GM19324 (cell line): ENCODE measurements around the gene HNRNPA2B1.
"Not testable (repeated sequence)": the region's sequence is repeated elsewhere in the genome, so short reads cannot be mapped to it uniquely, and the experiment has no call there.

Experiments used
- ATAC-seq: cut with Tn5 transposase; IDR thresholded peaks from one replicate; pipeline ENCODE4 v1.9.1; 2021; ENCODE audit warnings: mild to moderate bottlenecking, moderate library complexity; ENCODE audit not compliant: unreplicated experiment, low FRiP score

Gene HNRNPA2B1

DNA sequence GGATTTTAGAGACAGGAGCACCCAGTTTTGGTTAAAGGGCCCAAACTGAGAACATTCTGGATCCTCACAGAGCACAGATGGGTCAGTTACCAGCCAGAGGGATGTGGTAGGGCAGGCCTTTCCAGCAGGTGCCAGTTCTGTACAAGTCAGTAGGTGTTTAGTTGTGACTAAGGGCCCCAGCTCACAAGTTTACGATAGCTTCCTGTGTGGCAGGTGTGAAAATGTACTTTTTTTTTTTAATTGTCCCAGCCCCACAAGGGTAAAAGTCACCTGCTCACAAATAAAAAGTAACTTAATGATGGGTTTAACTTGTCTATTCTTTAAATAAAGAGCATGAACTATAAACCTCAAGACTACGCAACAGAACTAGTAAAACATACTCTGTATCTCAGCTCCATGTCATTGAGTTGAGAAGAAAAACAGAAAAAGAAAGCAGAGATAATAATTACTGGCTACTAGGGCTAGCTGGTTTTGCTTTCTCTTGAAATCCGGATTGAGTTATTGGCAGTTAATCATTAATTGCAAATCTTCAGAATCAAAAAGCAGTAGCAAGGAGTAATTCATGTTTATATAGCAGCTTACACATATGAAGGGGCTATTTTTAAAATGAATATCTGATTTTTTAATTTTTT lies 33.1 kb downstream of the HNRNPA2B1 start:
- peak; percentile 77 for ATAC-seq

DNA sequence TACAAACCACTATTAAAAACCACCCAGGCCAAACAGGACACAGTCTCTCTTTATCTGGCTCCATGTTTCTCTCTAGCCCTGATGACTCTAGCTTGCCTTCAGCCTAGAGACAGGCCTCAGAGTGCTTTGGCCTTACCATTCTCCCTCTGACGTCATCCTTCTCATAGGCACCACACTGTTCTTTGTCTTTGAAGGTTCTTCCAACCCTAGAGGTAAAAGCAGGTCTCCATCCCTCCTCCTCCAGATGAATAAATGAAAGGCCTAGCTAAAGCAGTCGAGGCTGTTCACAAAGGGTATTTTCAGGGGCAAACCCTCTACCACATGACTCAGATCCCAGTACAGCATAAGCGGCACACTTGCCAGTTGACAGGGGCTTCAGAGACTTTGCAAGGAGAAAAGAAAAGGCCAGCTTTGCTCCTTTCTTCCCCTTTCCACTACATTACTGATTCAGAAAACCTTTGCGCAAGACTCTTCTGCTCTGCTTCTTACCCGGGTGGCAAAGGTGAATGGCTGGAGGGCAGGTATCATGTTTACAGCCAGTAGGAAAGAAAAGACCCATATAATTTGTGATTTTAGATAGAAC lies 33.8 kb downstream of the HNRNPA2B1 start:
- peak; percentile 35 for ATAC-seq

GRCh38 chr7:26165950-26166683 lies 34.4 kb downstream of the HNRNPA2B1 start:
- ATAC-seq, result no peak

DNA sequence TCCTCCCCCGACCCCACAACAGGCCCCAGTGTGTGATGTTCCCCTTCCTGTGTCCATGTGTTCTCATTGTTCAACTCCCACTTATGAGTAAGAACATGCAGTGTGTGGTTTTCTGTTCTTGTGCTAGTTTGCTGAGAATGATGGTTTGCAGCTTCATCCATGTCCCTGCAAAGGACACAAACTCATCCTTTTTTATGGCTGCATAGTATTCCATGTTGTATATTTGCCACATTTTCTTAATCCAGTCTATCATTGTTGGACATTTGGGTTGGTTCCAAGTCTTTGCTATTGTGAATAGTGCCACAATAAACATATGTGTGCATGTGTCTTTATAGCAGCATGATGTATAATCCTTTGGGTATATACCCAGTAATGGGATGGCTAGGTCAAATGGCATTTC lies 36.7 kb downstream of the HNRNPA2B1 start:
- ATAC-seq, result not testable (repeated sequence)

- ATAC-seq, result no peak
Measured at GRCh38 chr7:26162431-26162830, 38.1 kb downstream of the HNRNPA2B1 start.

DNA sequence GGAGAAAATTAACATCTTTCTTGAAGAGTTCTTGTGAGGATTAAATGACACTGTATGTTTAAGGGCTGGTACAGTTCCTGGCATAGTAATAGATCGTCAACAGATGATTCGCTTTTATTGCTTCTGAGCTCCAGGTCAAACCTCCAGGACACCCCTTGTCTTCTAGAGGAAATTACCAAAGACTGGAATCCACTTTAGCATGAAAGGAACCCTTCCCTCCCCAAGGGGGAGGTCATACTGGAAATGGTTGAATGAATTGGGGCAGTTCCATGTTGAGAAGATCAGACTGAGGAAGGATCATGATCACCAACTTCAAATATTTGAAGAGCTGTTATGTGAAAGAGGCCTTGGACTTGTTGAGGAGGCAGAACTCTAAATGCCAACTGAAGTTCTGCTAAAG lies 39.6 kb downstream of the HNRNPA2B1 start:
- ATAC-seq, result no peak

DNA sequence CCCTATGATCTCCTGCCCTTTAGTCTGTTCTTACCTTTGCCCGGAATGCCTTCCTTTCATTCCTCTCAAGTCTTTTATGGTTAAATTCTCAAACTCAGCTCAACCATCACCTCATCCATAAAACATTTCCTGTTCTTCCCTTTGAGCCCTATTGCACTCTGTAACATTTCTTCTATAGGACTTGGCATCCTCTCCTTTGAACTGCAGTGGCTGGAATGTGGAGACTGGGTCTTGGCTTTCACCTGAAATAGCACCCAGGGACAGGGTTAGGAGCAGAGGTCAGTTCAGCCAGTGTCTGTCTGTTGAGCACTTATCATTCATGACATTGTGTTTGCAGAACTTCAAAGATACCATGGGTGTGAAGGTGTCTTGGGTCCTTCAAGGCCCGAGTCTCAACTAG lies 41.3 kb downstream of the HNRNPA2B1 start:
- no peak for ATAC-seq

DNA sequence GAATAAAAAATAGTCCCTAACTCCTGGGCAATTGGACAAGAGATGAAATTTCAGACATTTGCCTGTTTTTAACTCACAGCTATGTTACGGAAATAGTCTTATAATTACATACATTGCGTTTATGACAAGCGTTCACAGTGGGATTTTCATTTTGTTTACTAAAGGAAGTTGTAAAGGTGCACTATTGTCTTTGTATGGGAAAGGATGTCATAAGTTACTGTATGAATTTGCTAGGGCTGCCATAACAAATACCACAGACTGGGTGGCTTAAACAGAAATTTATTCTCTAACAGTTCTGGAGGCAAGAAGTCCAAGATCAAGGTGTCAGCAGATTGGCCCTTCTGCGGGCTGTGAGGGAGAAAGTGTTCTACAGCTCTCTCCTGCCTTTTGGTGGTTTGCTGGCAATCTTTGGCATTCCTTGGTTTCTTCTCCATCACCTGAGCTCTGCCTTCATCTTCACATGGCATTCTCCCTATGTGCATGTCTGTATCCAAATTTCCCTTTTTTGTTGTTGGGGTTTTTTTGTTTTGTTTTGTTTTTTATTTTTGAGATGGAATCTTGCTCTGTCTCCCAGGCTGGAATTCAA lies 42.9 kb downstream of the HNRNPA2B1 start:
- ATAC-seq, result no peak

- ATAC-seq, result no peak
Measured at GRCh38 chr7:26156451-26157420, 43.8 kb downstream of the HNRNPA2B1 start.

DNA sequence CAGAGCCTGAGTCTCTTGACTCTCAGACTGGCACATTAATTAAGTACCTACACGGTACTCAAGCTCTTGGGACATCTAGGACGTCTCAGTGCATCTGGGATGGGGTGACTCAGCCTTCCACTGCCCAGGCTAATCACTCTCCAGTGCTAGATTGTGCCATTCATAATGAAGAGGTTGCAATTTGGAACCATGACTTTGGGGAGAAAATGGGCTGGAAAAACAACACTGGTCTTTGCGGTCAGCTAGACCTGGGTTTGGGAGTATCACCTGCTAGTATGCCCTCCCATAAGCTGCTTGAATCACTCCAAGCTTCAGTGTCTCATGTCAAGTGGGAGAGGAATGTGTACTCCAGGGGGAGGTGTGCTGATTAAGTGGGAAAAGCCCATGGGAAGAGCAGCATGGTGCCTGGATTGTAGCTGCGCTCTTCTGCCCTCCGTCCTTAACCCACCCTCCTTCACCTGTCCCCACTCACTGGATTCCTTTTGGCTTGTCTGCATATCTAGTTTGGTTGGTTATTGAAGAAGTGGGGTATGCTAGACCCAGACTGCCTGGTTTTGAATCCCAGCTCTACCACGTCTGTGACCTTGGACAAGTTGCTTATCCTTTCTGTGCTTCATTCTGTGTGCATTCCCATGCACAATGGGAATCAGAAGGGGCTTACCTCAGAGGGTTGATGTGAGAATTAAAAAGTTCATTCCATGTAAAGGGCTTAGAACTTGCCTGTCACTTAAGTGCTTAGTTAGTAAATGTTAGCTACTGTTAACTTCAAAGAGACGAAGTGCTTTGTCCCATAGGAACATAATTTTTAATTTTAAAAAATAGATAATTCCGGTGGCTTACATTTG lies 44.8 kb downstream of the HNRNPA2B1 start:
- no peak for ATAC-seq

DNA sequence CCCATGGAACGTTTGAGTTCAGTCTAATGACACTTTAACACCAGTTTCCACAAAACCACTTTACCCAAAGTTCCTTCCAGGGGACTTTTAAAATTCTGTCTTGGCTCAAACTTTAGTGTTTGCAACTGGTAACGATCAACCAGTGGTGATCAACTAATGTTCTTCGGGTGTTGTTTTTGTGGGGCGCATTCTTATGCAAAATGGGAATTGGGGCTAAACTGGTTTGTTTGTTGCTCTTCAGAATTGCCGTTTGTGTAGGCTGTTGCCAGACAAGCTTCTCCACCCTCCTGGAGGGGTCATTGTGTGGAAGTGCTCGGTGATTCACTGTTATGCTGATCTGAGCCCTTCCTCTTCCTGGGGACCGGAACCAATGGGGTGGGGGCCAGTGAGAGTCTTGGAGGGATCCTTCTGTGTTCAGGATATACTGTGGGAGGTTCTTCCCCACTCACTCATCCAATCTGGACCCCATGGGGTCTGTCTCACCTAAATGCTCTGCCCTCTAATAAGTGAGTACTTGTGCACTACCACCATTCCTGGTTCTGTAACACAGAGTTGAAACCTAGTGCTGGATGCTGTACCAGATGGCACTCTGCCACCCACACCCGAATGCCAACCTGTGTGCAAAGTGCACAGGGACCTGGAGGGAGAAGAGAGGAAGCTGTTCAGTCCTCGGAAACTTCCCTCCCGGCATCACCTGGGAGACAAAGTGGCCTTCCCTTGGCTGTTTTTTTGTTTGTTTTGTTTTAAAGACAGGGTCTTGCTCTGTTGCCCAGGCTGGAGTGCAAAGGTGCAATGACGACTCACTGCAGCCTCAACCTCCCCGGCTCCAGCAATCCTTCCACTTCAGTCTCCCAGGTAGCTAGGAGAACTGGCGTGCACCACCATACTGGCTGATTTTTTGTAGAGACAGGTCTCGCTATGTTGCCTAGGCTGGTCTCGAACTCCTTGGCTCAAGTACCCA lies 46.4 kb downstream of the HNRNPA2B1 start:
- ATAC-seq, result no peak

DNA sequence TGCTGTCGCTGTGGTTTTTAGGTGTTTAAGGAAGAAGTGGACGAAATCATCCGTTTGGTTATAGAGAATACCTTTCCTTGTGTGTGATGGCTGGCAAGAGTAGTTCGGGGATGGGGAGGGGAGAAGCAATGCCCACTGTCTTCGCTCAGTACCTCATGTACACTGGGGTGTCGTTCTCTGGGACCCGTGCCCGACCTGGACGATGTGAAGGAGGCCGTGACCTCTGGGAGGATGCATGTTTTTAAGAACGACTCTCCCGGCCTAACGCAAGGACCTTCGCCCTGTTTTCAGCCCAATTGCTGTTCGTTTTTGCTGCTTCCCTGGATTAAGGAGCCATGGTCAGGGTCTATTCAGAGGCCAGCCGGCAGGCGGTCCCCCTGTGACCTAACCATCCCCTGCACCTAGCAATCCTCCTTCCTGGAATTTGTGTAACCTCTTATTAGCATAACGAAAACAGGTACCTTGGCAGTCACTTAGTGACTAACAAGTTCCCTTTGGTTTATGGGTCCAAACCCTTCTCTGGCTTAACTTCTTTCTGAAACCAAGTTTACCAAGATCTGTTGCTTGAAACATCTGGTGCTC lies 47.2 kb downstream of the HNRNPA2B1 start:
- no peak for ATAC-seq

GRCh38 chr7:26152782-26153240 lies 47.7 kb downstream of the HNRNPA2B1 start:
- ATAC-seq, result peak; percentile 14

DNA sequence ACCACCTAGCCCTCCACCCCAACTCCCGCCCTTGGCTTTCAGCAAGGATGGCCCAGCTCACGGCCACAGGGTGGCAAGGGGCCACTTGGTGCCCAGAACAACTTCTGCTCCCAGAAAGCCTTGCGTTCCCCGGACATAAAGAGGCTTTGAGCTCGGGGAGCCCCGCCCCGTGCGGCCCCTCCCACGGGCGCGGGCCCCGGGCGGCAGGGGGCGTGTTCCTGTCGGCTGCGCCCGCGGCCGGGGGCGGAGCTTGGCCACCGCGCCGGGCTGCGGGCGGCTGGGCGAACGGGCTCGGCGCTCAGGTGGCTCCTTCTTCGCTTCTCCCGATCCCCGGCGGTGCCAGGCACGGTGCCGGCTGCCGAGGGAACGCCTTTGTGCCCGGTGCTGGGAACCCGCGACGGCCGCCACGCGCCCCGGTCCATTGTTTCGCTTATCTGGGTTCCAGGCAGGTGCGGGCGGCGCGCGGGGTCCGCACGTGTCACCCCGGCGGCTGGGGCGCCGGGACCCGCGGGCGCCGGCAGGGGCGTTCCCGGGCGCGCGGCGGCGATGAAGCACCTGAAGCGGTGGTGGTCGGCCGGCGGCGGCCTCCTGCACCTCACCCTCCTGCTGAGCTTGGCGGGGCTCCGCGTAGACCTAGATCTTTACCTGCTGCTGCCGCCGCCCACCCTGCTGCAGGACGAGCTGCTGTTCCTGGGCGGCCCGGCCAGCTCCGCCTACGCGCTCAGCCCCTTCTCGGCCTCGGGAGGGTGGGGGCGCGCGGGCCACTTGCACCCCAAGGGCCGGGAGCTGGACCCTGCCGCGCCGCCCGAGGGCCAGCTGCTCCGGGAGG lies 48.4 kb downstream of the HNRNPA2B1 start, which contains the start of gene NFE2L3:
Gene NFE2L3 (plus strand): TSS at position 246 of the 829 bp plus-strand sequence. CDS start 301 bp downstream, at position 547.
- ATAC-seq, result peak; percentile 82

DNA sequence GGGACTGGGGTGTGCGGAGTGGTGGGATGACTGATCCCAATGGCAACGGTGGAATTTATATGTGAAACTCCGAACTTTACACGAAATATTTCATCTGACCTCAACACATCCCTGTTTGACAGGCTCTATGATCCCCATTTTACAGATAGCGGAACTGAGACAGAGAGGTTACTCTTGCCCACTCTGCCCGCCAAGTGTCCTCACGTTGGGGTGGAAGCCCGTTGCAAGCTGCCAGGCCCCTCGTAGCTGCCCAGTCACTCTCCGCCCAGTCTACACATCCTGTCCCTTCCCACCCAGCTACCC lies 48.9 kb downstream of the HNRNPA2B1 start:
- ATAC-seq, result no peak

DNA sequence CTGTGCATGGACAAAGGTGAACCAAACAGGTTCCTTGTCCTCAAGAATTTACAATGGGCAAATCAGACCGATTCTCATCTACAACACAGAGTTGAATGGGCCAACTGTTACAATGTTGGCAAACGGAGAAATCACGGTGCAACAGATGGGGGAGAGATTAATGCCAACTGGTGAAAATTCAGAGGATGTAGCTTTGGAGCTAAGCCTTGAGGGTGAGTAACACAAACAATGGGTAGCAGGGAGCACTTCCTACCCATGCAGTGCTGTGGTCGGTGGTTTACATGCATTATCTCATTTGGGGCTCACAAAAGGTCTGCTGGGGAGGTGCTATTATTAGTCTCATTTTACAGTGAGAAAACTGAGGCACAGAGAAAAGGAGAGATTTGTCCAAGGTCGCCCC lies 49.5 kb downstream of the HNRNPA2B1 start:
- ATAC-seq, result no peak

- no peak for ATAC-seq
Measured at GRCh38 chr7:26149391-26149977, 51.1 kb downstream of the HNRNPA2B1 start.
